ENCODE data around the gene RIMS3.

GRCh38 chr1:40664167-40664537 lies 1.3 kb downstream of the RIMS3 start:
- no peak for TF ChIP-seq POLR2A (IDR thresholded peaks at IDR 0.05)
- TF ChIP-seq, protein P1, sequence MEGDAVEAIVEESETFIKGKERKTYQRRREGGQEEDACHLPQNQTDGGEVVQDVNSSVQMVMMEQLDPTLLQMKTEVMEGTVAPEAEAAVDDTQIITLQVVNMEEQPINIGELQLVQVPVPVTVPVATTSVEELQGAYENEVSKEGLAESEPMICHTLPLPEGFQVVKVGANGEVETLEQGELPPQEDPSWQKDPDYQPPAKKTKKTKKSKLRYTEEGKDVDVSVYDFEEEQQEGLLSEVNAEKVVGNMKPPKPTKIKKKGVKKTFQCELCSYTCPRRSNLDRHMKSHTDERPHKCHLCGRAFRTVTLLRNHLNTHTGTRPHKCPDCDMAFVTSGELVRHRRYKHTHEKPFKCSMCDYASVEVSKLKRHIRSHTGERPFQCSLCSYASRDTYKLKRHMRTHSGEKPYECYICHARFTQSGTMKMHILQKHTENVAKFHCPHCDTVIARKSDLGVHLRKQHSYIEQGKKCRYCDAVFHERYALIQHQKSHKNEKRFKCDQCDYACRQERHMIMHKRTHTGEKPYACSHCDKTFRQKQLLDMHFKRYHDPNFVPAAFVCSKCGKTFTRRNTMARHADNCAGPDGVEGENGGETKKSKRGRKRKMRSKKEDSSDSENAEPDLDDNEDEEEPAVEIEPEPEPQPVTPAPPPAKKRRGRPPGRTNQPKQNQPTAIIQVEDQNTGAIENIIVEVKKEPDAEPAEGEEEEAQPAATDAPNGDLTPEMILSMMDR (IDR thresholded peaks at IDR 0.05), result no peak
